ENCODE measurements around the gene DYNLT1. TPM values are rescaled to one million over a fixed set of nuclear protein-coding genes. Genes with fewer than 3 reads are reported as not detected.

Gene DYNLT1
- total RNA-seq, 1 experiment from 2014 or later: 50.5 TPM

DNA sequence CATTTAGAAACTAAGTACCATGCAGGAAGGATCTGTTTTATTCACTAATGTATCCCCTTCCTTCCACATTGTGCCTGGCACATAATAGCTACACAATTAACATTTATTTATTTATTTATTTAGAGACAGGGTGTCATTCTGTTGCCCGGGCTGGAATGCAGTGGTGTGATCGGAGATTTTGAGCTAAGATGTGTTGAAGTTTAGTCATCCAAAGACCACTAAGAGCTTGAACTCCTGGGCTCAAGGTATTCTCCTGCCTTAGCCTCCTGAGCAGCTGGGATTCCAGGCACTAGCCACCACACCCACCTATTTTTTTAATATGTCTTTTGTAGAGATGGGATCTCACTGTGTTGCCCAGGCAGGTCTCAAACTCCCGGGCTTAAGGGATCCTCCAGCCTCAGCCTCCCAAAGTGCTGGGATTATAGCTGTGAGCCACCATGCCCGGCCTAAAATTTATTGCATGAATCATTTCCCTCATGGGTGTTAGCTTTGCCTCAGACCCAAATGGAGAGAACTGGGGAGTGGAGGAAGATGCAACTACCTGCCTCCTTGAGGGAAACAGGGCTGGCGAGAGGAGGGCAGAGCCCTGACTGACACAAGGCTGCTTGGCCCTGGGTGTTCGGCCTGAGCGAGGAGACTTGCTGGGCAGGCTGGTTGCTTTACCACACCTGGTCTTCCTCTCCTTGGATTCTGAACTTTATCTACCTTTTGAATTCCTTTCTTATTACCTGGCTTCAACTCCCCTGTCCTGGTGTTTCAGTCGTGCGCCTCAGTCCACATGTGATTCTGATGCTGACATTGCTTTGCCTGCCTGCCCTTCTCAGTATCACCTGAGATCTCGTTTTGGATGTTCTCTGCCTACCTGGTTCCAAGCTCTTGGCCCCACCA is 1.7 kb upstream of the DYNLT1 start:
- Histone ChIP-seq H3K79me2 (ENCODE audit: low read length) (peaks cover 30% of the 10 kb centered on the region), H3K9ac (ENCODE audit: low read length) (peak overlapping the region; percentile 19; the same call in 1 of the 2 replicates), H2AFZ (ENCODE audit: low read length) (peak overlapping the region; percentile 61), H3K4me2 (ENCODE audit: low read length) (peak overlapping the region; percentile 79), H3K9me2 (replicated peaks; ENCODE audit: low read length) (no peaks in the 10 kb centered on the region), H3K4me3 (ENCODE audit: low read length) (peak overlapping the region; percentile 96; the same call in 1 of the 2 replicates), H3F3A (ENCODE audit: low read length, unreplicated experiment) (no peaks in the 10 kb centered on the region), H3K27me3 (ENCODE audit: low read length) (no peaks in the 10 kb centered on the region), H4K20me1 (ENCODE audit: low read length) (no peaks in the 10 kb centered on the region; the same call in 1 of the 2 replicates), H3K36me3 (ENCODE audit: low read depth, low read length) (no peaks in the 10 kb centered on the region), H3K4me1 (ENCODE audit: insufficient read depth, low read length) (peaks cover 53% of the 10 kb centered on the region), H3K9me3 (ENCODE audit: low read length) (no peaks in the 10 kb centered on the region), H3K27ac (ENCODE audit: low read length) (peak overlapping the region; percentile 93)
- intact Hi-C loops (cut with micrococcal nuclease): no loop called here
- CTCF ChIA-PET: interaction anchor here (0.5 kb wide), 1 partner anchor 419 kb away, joined by 3 read pairs; no protein-coding TSS in a partner anchor
- peak; percentile 72 for DNase-seq
- TF ChIP-seq EZH2 (IDR thresholded peaks at IDR 0.05; ENCODE audit: low read length, unreplicated experiment): no peak
- POLR2A ChIA-PET (ENCODE audit: unreplicated experiment): no interaction called here
- ATAC-seq: peak; percentile 5
- BruUV-seq (replicated peaks): no TSS peak

DNA sequence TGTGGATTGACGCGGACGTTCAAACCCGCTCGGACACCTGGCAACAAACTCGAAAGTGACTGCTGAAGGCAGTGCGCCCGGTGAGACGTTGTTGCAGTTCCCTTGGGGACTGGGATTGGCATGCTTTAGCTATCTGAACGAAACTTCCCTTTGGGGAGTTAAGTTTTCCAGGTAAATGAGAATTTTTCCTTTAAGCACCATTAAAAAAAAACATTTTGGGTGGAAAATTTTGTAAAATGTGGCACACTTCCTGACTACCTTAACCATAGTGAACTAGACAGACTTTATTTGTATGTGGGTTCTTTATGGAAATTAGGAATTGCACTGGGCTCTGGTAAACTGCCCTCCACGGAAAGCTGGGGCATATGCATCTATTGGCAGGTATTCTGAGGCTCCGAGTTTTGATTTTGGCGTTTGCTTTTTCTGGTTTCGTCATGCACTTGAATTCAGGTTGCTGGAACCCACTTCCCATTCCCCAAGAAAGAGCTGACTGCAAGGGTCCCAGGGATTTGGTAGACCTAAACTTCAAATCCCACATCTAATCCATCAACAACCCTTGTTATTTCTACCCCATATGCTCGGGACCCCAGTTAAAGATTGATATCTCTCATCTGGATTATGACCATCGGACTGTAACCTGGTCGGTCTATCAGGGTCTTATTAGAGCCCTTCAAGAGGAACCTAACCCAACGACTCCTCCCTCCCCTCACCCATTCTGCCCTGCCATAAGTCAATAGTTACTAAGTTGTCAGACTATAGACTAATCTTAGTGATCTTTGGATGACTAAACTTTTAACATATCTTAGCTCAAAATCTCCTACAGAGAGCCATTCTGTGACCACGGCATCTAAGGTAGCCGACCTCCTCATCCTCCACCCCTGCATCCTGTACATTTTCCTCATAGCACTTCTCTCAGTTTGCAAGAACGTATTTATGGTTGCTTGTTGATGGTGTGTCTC is 800 bp upstream of the DYNLT1 start:
- Histone ChIP-seq H3K4me2 (ENCODE audit: low read length) (peak overlapping the region; percentile 79), H3F3A (ENCODE audit: low read length, unreplicated experiment) (no peaks in the 10 kb centered on the region), H3K36me3 (ENCODE audit: low read depth, low read length) (no peaks in the 10 kb centered on the region), H3K9me3 (ENCODE audit: low read length) (no peaks in the 10 kb centered on the region), H3K27ac (ENCODE audit: low read length) (peak overlapping the region; percentile 93), H3K79me2 (ENCODE audit: low read length) (peaks cover 39% of the 10 kb centered on the region), H3K9ac (ENCODE audit: low read length) (peak overlapping the region; percentile 99), H3K4me1 (ENCODE audit: insufficient read depth, low read length) (peaks cover 53% of the 10 kb centered on the region), H3K9me2 (replicated peaks; ENCODE audit: low read length) (no peaks in the 10 kb centered on the region), H2AFZ (ENCODE audit: low read length) (peak overlapping the region; percentile 64), H3K4me3 (ENCODE audit: low read length) (peak overlapping the region; percentile 96), H4K20me1 (ENCODE audit: low read length) (peaks cover 4% of the 10 kb centered on the region; the same call in 1 of the 2 replicates), H3K27me3 (ENCODE audit: low read length) (no peaks in the 10 kb centered on the region)
- ChIA-PET POLR2A (ENCODE audit: unreplicated experiment) (interaction anchor here (0.6 to 0.8 kb wide), 4 partner anchors 17 to 229 kb away, joined by 3 to 6 read pairs (median 4); no protein-coding TSS in a partner anchor), CTCF (interaction anchor here (0.5 to 1.4 kb wide), 3 partner anchors 14 to 420 kb away, joined by 3 to 8 read pairs (median 3); no protein-coding TSS in a partner anchor)
- intact Hi-C loops (cut with micrococcal nuclease): no loop called here
- DNase-seq: peak; percentile 58
- no peak for ATAC-seq
- no peak for TF ChIP-seq EZH2phosphoT487 (IDR thresholded peaks at IDR 0.05; ENCODE audit: borderline replicate concordance, low read length)
- TF ChIP-seq, protein P1, sequence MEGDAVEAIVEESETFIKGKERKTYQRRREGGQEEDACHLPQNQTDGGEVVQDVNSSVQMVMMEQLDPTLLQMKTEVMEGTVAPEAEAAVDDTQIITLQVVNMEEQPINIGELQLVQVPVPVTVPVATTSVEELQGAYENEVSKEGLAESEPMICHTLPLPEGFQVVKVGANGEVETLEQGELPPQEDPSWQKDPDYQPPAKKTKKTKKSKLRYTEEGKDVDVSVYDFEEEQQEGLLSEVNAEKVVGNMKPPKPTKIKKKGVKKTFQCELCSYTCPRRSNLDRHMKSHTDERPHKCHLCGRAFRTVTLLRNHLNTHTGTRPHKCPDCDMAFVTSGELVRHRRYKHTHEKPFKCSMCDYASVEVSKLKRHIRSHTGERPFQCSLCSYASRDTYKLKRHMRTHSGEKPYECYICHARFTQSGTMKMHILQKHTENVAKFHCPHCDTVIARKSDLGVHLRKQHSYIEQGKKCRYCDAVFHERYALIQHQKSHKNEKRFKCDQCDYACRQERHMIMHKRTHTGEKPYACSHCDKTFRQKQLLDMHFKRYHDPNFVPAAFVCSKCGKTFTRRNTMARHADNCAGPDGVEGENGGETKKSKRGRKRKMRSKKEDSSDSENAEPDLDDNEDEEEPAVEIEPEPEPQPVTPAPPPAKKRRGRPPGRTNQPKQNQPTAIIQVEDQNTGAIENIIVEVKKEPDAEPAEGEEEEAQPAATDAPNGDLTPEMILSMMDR (conservative IDR thresholded peaks at IDR 0.05; ENCODE audit: low read depth, low read length): no peak
- no peak for TF ChIP-seq EZH2 (IDR thresholded peaks at IDR 0.05; ENCODE audit: low read length, unreplicated experiment)
- TSS peak; percentile 79 for BruUV-seq (replicated peaks)

DNA sequence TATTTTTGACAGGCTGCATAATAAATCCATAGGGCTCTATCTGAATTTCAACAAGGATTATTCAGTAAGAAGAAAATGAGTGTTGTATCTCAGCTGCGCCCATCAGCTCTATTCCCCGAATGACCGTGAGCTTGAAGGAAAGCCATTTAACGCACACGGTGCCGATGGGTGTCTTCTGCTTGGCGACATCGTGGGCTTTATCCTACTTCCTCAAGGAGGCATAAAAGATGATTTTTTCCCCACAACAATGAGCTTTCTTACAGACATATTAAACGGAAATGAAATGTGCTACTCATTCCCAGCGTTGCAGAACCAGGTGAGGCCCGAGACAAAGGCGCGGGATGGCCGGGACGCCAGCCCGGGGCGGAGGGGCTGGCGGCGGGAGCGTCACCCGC is 710 bp downstream of the DYNLT1 start:
- Histone ChIP-seq H3K4me3 (ENCODE audit: low read length) (peak overlapping the region; percentile 96), H3K9ac (ENCODE audit: low read length) (peak overlapping the region; percentile 99), H3K36me3 (ENCODE audit: low read depth, low read length) (no peaks in the 10 kb centered on the region; the same call in 1 of the 2 replicates), H2AFZ (ENCODE audit: low read length) (peak overlapping the region; percentile 53; the same call in 1 of the 2 replicates), H3F3A (ENCODE audit: low read length, unreplicated experiment) (no peaks in the 10 kb centered on the region), H3K4me2 (ENCODE audit: low read length) (peak overlapping the region; percentile 90), H3K4me1 (ENCODE audit: insufficient read depth, low read length) (peaks cover 47% of the 10 kb centered on the region), H3K79me2 (ENCODE audit: low read length) (peaks cover 53% of the 10 kb centered on the region), H4K20me1 (ENCODE audit: low read length) (peaks cover 4% of the 10 kb centered on the region; the same call in 1 of the 2 replicates), H3K27me3 (ENCODE audit: low read length) (no peaks in the 10 kb centered on the region), H3K27ac (ENCODE audit: low read length) (peak overlapping the region; percentile 93), H3K9me2 (replicated peaks; ENCODE audit: low read length) (no peaks in the 10 kb centered on the region), H3K9me3 (ENCODE audit: low read length) (no peaks in the 10 kb centered on the region)
- TF ChIP-seq EZH2phosphoT487 (IDR thresholded peaks at IDR 0.05; ENCODE audit: borderline replicate concordance, low read length) (no peak), EZH2 (IDR thresholded peaks at IDR 0.05; ENCODE audit: low read length, unreplicated experiment) (no peak)
- TF ChIP-seq, protein P1 (conservative IDR thresholded peaks at IDR 0.05; ENCODE audit: low read depth, low read length): no peak
- ChIA-PET POLR2A (ENCODE audit: unreplicated experiment) (interaction anchor here (0.6 kb wide), 1 partner anchor 1281 kb away, joined by 3 read pairs; no protein-coding TSS in a partner anchor), CTCF (no interaction called here)
- no peak for ATAC-seq
- intact Hi-C loops (cut with micrococcal nuclease): loop anchor here (5.0 kb wide), 2 partner anchors 43 to 208 kb away; no protein-coding TSS in a partner anchor
- DNase-seq: no peak
- no TSS peak for BruUV-seq (replicated peaks)

Measured in PC-3 (cell line).